ENCODE measurements around the gene GRIK4.

Gene GRIK4

GRCh38 chr11:120869097-120869496, 357.5 kb downstream of the GRIK4 start:
- no peak overlapping the region for H3K4me3 ChIP-seq (ENCODE audit: low read length)
- TF ChIP-seq CTCF (conservative IDR thresholded peaks at IDR 0.05; ENCODE audit: low read depth, low read length), result no peak
- DNase-seq (ENCODE audit: low read depth), result no peak

- TF ChIP-seq CTCF (conservative IDR thresholded peaks at IDR 0.05; ENCODE audit: low read depth, low read length), result no peak
- no peak for DNase-seq (ENCODE audit: low read depth)
- H3K4me3 ChIP-seq (ENCODE audit: low read length), result no peak overlapping the region
These were observed 358.0 kb downstream of the GRIK4 start for GRCh38 chr11:120869516-120870011.

- TF ChIP-seq CTCF (conservative IDR thresholded peaks at IDR 0.05; ENCODE audit: low read depth, low read length), result no peak
- no peak for DNase-seq (ENCODE audit: low read depth)
- H3K4me3 ChIP-seq (ENCODE audit: low read length), result no peak overlapping the region
These were observed 359.6 kb downstream of the GRIK4 start for GRCh38 chr11:120871194-120871593.

- DNase-seq (ENCODE audit: low read depth), result no peak
- TF ChIP-seq CTCF (conservative IDR thresholded peaks at IDR 0.05; ENCODE audit: low read depth, low read length), result no peak
- H3K4me3 ChIP-seq (ENCODE audit: low read length), result no peak overlapping the region
These were observed 360.4 kb downstream of the GRIK4 start for GRCh38 chr11:120871924-120872323.

- no peak for DNase-seq (ENCODE audit: low read depth)
- no peak overlapping the region for H3K4me3 ChIP-seq (ENCODE audit: low read length)
- TF ChIP-seq CTCF (conservative IDR thresholded peaks at IDR 0.05; ENCODE audit: low read depth, low read length), result no peak
These were observed 362.6 kb downstream of the GRIK4 start for GRCh38 chr11:120873966-120874735.

- no peak for DNase-seq (ENCODE audit: low read depth)
- no peak overlapping the region for H3K4me3 ChIP-seq (ENCODE audit: low read length)
- no peak for TF ChIP-seq CTCF (conservative IDR thresholded peaks at IDR 0.05; ENCODE audit: low read depth, low read length)
These were observed 364.4 kb downstream of the GRIK4 start for GRCh38 chr11:120875986-120876385.

DNA sequence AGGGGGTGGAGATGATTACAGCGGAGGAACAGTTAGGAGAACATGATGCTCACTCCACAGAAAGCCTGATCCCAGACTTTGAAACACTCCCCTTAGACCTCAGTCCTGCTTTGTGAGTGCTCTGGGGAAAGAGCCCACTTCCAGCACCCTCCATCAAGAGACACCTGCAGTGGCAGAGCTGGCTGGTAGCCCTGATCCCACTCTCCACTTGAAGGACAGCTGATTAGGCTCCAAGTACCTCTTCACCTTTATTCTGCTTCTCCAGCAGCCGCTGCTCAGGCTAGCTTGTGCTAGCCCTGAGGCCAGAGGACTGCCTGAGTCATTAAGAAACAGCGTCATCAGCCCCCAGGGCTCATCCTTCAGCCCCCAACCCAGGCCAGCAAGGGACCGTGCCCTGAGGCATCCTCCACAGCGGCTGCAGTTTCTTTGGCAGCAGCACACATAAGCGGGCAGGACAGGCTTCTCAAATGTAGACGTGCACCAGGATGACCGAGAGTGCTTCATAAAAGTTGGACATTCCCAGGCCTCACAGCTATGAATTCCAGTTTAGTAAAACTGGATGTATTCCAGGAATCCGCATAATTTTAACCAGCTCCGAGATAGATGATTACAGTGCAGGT, 366.3 kb downstream of the GRIK4 start:
- DNase-seq (ENCODE audit: low read depth), result no peak
- no peak for TF ChIP-seq CTCF (conservative IDR thresholded peaks at IDR 0.05; ENCODE audit: low read depth, low read length)
- no peak overlapping the region for H3K4me3 ChIP-seq (ENCODE audit: low read length)

Measured in retinal pigment epithelial cell (primary cell).